SK-N-DZ (cell line): ENCODE results near the gene CTIF.

Source experiments
- DNase-seq: peaks from one replicate; pipeline ENCODE4 v3.0.0-alpha.2; 2015; ENCODE audit warnings: low spot score

Gene CTIF

DNA sequence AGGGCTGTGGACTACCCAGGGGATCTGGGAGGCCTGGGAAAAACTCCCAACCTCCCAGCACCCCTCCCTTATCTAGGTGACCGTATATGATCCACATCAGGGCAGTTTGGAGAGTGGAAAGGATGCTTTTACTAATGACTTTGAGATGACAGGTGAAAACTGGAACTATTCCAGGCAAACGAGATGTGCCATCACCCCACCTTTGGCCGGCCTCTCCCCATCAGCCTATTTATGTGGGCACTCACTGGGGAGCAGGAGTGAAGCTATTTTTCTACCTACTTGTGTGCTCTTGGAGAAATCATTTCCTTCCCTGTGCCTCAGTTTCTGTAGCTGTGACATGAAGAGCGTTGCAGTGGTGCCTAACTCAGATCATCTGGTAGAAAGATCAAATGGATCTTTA lies 304.8 kb downstream of the CTIF start:
- no peak for DNase-seq

DNA sequence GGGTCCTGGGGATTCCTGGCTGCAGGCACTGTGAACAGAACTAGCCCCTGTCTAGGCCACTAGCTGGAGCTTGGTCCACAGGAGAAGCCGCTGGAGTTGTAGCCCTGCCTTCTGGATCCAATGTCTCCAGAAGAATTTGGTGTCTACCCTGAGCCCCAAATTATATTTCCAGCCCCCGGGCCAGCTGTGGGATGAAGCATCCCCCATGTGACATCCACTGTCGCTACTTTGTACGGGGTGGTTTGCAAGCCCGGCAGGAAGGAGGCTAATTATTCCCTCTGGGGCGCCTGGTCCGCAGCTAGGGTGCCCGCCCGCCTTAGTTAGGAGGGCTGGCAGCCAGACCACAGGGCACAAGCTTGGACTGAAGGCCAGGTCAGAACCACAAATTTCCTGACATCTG lies 305.4 kb downstream of the CTIF start:
- DNase-seq = no peak

DNA sequence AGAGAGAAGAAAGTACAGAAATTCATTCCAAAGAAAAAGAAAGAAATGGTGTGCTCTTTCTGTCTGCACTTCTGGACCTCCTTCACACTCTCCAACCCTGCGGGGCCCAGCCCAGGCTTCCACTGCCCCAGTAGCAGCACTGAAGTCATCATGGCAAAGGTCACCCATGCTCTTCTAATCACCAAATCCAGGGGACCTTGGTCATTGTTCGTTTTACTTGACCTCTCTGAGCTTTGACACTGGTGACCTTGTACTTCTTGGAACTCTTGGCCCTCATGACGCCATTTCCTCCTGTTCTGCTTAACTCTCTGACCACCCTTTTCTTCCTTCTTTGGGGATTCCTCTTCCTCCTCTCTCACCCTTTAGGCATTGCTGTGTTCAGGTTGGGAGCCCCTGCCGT lies 306.3 kb downstream of the CTIF start:
- no peak for DNase-seq

DNA sequence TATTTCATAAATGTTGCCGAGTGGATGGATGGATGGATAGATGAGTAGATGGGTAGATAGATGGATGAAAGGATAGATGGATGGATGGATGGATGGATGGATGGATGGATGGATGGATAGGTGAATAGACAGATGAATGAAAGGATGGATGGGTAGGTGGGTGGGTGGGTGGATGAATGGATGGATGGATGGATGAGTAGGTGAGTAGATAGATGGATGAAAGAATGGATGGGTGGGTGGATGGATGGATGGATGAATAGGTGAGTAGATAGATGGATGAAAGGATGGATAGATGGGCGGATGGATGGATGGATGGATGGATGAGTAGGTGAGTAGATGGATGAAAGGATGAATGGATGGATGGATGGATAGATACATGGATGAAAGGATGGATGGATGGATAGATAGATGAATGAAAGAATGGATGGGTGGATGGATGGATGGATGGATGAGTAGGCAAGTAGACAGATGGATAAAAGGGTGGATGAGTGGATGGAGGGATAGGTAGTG lies 307.6 kb downstream of the CTIF start:
- no peak for DNase-seq

DNA sequence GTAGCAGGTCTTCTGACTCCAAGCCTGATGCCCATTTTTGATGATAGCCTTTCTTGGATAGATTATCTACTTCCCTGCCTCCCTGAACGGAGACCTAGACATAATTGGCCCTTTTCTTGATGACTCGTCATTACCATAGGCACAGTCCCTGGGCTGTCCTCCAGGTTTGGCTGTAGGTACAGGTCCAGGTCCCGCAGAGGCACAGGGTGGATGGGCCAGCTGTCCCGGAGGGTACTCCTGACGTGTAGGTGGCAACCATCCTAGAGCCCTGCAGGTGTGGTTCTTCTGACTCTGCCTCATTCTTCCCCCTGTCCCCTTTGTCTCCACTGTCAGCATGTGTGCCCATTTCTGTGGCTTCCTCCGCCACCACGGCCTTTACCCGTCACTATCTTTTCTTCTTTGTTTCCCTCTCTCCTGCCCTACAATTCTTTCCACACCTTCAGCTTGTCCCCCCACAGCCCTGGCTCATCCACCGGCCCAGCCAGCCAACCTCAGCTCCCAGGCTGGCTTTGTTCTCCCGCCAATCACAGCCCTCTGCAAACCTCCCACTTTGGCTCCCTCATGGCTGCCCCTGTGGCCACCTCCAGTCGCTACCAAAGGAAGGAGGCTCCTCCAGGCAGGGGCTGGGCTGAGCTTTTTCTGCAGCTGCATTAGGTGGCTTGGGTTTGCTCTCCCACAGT lies 309.1 kb downstream of the CTIF start:
- DNase-seq = no peak

DNA sequence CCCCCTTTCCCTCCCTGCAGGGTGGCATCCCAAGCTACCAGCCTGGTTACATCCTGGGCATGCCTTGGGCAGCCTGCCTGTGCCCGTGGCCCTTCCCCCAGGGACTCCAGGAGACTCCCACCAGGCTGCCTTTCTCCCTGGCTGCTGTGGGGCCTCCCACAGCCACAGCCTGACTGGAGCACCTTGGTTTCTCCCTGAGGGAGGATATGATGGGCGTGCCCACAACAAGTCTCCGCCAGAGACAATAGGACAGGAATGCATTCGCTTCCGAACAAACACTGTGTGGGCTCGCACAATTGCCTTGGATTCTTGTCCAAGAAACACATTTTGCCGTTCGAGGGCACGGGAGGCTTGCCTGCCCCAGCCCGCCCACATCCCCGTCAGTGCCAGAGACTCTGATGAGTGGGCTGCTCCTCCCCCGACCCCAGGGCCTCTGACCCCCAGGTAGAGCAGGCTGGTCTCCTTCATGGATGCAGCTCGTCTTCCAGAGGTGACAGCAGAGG lies 309.9 kb downstream of the CTIF start:
- DNase-seq = no peak

DNA sequence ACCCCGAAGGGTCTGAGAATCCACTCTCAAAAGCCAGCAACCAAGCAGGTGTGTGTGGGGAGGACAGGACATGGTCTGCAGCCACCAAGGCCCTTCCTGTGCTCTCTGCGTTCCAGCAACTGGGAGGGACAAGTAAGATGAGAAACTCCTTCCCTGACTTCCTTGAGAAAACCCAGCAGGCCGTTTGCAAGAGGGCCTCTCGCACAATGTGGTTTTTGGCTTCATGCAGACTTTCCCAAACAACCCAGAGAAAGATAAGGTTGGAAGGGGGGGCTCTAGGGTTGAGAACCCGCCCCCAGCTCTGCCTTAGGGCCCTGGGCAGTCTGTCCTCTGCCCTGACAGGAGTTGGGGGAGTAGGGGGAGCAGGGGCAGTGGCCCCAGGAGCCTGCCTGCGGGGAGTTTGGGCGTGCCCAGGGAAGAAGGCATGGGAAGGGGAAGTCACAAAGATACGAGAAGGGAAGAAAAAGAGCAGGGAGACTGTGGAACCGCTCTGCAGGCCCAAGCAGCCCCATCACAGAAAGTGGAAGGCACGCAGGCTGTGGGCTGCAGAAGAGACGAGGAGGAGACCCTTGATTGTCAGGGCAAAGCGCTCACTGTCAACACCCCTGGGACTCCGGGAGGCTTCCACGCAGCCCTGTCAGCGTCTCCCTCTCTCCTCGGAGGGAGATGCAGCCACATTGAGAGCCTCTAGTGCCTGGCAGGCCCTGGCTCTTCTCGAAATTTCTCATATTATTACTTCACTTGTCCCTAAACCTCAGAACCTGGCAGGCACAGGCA lies 312.2 kb downstream of the CTIF start:
- no peak for DNase-seq

DNA sequence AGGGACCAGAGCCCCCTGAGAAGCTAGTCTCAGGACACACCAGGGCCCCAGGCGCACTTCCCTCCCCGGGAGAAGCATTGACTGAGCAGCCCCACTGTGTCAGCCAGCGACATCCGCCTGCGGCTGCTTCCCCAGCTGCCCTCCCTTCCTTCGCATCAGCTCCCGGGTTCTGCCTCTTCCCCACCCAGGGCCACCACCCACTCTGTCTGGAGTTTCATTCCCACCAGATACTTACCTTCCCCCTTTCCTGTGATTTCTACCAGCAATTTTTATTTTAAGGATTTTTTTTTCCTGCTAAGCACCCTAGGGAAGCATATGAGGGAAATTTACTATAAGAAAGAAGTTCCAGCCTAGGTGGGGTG lies 312.7 kb downstream of the CTIF start:
- DNase-seq = no peak

DNA sequence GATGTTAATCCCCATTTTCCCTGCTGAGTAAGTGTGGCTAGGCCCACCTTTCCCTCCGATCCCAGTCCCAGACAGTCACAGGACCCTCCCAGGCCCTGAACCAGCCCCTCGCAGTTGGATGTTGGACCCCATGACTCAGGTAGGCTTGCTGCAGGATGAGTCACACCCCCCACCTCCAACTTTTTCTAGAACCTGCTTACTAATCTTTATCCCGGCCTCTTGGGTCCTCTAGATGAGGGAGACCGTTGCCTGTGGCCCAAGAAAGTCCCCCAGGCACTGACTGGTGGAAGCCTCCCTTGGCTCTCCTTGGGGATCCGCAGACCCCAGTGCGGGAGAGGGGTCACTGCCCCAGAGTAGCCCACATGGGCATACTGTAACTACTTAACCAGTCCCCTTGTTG lies 313.5 kb downstream of the CTIF start:
- DNase-seq = no peak

DNA sequence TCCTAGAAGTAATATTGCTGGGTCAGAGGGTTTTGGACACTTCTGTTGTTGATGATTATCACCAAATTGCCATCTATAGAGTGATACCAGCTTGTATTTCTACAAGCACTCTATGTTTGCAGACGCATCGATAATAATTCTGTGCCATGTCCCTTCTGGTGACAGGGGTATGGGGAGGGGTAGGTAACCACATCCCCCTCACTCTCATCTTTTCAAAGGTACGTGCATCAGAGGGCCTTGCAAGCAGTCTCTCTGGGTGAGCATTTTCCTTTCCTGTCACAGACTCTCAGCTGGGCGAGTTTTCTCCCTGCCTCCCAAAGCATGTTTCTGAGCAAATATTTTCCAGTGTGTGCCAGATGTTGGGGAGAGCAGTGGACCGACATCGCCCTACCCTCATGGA lies 314.0 kb downstream of the CTIF start:
- no peak for DNase-seq

DNA sequence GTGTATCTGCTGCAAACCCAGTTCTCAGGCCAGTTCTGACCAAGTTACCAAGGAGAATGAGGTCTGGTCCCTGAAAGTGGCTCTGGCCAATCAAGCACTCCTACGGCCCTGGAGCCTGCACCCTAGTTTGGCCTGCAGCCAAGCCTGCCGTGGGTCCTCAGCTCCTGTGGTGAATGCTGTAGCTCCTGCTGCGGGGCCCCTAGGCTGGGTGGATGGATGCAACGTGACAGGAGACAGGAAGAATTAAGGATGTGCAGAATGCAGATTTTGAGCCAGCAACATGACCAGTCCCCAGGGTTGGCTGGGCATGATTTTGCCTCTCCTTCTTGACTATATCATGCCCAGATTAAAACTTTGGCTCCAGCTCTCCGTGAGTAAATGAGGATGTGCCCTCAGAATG lies 314.8 kb downstream of the CTIF start:
- no peak for DNase-seq

DNA sequence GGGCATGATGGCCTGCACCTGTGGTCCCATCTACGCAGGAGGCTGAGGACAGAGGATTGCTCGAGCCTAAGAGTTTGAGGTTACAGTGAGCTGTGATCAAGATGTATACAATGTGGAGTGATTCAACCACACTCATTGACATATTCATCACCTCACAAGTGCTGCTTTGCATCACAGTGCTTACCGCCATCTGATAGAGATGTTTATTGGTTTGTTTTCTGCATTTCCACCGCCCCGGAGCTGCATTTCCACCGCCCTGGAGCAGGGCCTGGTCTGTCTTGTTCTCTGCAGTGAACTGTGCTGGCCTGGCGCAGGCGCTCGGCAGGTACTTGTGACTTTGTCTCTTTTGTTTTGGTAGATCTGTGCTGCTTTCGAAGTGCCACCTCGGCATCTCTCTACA lies 315.9 kb downstream of the CTIF start:
- no peak for DNase-seq

DNA sequence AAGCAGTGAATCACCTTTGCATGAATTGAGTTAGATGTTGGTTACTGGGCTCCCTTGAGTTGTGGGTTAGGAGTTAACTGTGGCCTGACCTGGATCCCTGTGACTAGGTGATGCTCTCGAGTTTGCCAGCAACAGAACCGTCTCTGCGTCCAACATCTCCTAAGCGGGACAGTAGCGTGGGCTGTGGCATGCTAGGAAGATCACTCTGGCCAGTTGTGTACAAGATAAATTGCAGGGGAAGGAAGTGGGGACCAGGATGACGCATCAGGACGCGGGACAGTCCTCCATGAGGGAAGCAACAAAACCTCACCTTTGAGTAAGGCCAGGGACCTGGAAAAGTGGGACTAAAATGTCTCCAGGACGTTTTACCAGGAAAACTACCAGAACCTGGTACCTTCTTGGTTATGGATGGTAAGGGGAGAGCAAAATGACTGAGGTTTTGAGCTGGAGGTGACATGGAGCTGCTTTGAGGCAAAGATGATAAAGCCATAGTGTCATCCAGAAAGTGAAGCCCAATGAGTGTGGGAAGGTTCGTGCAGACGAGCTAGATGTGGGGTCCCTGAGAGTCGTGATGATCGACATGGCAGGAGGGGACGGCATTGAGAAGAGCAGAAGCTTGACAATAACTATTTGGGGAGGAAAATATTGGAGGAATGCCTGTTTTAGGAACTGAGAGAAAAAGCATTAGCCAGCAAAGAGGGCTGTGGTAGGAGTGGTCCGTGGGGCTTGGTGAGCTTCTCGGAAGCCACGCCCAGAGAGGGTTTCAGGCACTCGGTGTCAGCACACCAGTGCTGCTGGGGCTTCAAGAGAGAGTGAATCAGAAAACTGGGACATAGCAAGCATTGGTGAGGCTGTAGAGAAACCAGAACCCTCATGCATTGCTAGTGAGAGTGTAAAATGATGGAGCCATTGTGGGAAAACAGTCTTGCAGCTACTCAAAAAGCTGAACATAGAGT lies 316.9 kb downstream of the CTIF start:
- DNase-seq = no peak

DNA sequence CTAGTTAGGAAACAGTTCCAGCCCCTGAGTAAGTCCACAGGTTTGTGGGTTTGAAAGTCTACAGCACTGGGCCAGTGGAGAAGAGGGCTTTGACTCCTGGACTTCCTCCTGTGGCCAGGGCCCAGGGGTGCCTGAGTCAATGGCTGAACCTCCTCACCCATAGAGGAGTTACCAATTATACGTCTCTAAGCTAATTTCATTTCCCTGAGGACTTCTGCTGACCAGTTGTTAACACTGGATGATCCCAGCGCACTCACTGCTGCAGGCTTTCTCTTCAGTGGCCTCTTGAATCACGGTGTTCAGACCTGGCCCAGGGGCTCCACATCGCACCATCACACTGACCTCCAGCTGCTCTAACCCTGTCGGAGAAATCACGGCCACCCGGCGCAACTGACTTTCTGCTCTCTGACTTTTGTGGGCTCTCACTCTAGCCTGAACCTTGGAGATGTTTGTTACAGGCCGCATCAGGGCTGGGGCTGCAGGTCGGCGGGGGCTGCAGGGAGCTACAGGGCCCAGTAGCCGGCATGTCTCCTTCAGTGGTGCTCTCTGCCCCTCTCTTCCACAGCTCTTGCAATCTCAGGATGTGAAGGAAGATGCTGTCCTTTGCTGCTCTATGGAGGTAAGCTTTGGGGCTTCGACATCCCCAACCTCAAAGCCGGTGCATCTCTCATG lies 318.3 kb downstream of the CTIF start:
- no peak for DNase-seq

DNA sequence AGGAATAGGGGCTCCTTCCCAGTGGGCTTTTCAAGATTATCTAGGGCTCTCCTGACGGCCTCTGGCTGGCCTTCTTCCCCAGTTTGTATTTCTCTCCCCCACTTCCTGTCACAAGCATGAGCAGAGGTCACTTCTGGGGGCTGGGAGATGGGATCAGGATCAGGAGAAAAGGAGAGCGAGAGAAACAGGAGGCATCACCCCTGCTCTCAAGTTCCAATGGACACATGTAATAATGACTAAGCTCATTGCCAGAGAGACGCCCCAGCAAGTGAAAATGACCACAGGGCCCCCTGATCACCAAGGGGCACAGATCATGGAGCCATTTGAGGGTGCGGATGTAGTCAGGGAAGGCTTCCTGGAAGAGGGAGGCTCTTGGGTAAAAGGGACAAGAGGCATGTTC lies 319.8 kb downstream of the CTIF start:
- DNase-seq = no peak

DNA sequence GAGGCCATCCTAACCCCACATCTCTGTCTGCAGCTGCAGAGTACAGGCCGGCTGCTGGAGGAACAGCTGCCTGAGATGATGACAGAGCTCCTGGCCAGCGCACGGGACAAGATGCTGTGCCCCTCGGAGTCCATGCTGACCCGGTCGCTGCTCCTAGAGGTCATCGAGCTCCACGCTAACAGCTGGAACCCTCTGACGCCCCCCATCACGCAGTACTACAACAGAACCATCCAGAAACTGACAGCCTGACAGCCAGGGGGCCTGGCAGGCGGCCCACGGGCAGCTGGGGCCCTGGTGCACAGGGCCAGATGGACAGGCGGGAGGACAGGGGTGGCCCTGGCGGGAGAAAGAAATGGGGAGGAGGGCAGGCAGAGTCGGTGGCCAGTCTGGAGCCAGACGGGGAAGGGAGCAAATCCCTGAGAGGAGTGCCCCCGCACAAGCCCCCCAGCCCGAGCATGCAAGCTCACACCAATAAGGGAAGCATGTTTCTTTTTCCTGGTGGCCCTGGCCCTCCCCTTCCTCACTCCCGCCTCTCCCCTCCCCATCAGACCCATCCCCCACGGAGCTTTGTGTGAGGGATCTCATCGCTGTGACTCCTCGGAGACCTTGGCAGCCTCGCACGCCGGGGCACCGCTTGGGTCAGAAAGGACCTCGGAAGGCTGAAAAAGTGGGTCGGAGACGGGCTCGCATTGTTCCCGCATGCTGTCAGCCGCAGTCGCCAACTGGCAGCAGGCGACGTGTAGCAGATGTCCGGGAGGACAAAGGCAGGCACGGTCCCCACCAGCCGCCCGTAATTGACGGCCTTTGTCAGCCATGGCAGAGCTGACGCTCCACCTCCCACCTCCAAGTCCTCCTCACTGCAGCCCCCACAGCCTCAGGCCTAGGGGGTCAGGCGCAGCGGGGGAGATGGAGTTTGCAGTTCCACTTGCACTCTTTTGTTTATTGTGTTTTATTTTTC lies 320.8 kb downstream of the CTIF start:
- peak; percentile 69 for DNase-seq

DNA sequence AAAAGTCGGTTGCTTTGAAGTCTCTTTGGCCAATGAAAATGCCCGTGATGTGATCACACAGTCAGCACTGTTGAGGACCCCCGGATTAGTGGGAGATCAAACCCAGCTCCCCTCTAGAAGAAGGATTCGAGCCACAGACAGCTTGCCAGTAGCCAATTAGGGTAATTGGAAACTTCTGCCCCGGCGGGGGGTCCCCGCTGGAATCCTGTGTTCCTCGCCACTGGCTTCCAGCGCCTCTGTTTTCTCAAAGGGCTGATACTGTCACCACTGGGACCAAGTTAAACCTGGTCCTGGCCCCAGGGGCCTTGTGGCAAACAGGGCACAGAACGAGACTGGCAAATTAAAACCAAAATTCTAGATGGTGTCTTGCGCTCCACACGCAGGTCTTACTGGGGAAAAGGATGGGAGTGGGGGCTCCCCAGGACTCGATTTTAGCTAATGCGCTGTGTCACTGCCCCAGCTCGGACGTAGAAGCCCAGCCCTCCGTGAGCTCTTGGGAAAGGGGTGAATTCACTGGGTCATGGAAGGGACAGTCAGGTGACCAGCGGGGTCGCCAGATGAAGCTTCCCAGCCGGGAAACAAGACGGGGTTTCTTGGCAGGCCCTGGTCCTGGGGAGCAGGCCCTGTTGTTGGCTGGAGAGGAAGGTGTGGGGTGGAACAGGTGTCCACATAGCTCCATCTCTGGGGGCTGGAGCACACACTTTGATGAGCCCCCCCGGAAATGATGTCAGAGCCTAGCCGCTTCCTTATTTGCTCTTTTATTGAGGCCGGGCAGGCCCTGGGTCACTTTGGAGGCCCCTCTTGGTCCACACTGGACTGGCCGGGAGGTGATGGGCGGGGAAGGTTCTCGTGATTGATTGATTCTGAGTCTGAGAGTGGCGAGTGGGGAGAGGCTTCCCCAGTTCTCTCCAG lies 321.7 kb downstream of the CTIF start:
- DNase-seq = no peak

DNA sequence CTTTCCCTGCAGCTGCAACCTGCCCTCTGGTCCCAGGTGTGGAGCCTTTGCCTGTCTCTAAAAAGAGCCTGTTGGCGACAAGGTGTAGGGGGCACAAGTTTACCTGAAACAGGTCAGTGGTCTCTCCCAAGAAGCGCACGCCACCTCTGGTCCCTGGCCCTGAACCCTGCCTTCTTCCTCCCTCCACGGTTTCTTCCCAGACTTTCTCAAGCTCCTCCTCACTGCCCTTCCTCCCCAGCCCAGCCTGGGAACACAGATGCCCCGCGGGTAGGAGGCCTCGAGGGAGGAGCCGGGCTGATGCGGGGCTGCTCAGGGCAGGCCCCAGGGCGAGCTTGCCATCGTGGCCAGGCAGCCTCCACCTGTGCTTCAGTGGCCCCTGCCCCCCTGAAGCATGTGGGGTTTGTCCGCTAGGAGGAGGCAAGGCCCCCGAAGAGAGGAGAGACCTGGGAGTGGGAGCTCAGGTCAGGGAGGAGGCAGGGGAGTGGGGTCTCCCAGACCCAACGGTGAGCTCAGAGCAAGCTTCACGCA lies 322.4 kb downstream of the CTIF start:
- DNase-seq = no peak

DNA sequence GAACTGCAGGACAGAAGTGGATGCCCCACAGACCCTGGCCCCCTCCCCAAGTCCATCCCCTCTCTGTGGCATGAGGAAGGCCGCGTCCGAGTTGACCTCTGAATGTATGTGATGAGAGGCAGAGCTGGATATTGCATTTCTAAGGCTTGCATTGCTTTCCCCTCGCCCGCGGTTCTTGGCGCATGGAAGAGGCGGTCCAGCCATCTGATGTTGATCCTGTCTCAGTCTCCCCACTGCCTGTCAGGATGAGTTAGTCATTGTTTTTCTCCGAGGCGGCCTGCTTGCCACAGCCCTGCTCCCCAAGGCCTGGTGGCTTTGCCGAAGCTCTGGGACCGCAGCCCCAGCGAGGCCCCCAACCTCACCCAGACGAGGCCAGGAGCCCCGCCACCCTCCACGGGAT lies 323.3 kb downstream of the CTIF start:
- no peak for DNase-seq
